Keratinocyte (primary cell): ENCODE results near the gene ABLIM1. TPM values are rescaled to one million over a fixed set of nuclear protein-coding genes. Genes with fewer than 3 reads are reported as not detected.
A peak's percentile ranks its signal among the peaks of the same experiment; 100 is the strongest.
"Not testable (repeated sequence)": the region's sequence is repeated elsewhere in the genome, so short reads cannot be mapped to it uniquely, and the experiment has no call there.

Experiments
- DNase-seq: peaks from one replicate; pipeline ENCODE4 v3.0.0-alpha.2; 2011; ENCODE audit warnings: low read depth, missing footprints, low spot score
- FAIRE-seq: peaks from 2 replicates; lab custom pipeline; 2011; peaks lifted over from hg19 to GRCh38; lab: Jason Lieb, UNC
- H2AFZ ChIP-seq: 2 replicates; pipeline ENCODE4 v1.6.0; 2012; ENCODE audit warnings: low read length, control low read depth, inconsistent platforms; ENCODE audit not compliant: control insufficient read depth
- H3K27ac ChIP-seq: 2 replicates; pipeline ENCODE4 v1.5.1; 2011; ENCODE audit warnings: low read length; ENCODE audit not compliant: control insufficient read depth, insufficient read depth
- H3K27me3 ChIP-seq: 3 replicates; pipeline ENCODE4 v1.6.0; 2011; ENCODE audit warnings: low read length; ENCODE audit not compliant: control insufficient read depth, insufficient read depth; ENCODE audit errors: extremely low read depth
- H3K36me3 ChIP-seq, 2 experiments: 2 replicates in 1 of 2; 3 replicates in 1 of 2; pipeline ENCODE4 v1.5.1; 2011; ENCODE audit warnings: low read length in 2 of 2, mild to moderate bottlenecking in 1 of 2; ENCODE audit not compliant: control insufficient read depth in 2 of 2, insufficient read depth in 2 of 2; ENCODE audit errors: extremely low read depth in 1 of 2
- H3K4me1 ChIP-seq: 3 replicates; pipeline ENCODE4 v1.5.1; 2011; ENCODE audit warnings: low read length; ENCODE audit not compliant: control insufficient read depth, insufficient read depth; ENCODE audit errors: extremely low read depth
- H3K4me2 ChIP-seq: 3 replicates; pipeline ENCODE4 v1.6.0; 2011; ENCODE audit warnings: low read depth, low read length; ENCODE audit not compliant: control insufficient read depth, insufficient read depth; ENCODE audit errors: extremely low read depth
- H3K4me3 ChIP-seq, 3 experiments: fragments of 200-600 bp in 1 of 3; sonication (generic) in 1 of 3; 2 replicates in 2 of 3; 3 replicates in 1 of 3; pipeline ENCODE4 v1.5.1; 2011 to 2016; ENCODE audit warnings: low read length in 3 of 3, mild to moderate bottlenecking in 3 of 3, control low read depth in 2 of 3, inconsistent platforms in 1 of 3, low read depth in 1 of 3, mixed read lengths in 1 of 3, mixed run types in 1 of 3, moderate library complexity in 1 of 3; ENCODE audit not compliant: control insufficient read depth in 2 of 3, insufficient read depth in 2 of 3; ENCODE audit errors: extremely low read depth in 1 of 3
- H3K79me2 ChIP-seq: 2 replicates; pipeline ENCODE4 v1.6.0; 2012; ENCODE audit warnings: low read length; ENCODE audit not compliant: control insufficient read depth, insufficient read depth
- H3K9ac ChIP-seq: 3 replicates; pipeline ENCODE4 v1.6.0; 2011; ENCODE audit warnings: low read length; ENCODE audit not compliant: control insufficient read depth, insufficient read depth; ENCODE audit errors: extremely low read depth
- H3K9me1 ChIP-seq: 3 replicates; pipeline ENCODE4 v1.6.0; 2011; ENCODE audit warnings: low read length; ENCODE audit not compliant: control insufficient read depth, insufficient read depth; ENCODE audit errors: extremely low read depth
- H3K9me3 ChIP-seq: 2 replicates; pipeline ENCODE4 v1.5.1; 2012; ENCODE audit warnings: low read depth, low read length; ENCODE audit not compliant: control insufficient read depth
- H4K20me1 ChIP-seq: 3 replicates; pipeline ENCODE4 v1.6.0; 2011; ENCODE audit warnings: low read length; ENCODE audit not compliant: control insufficient read depth, insufficient read depth; ENCODE audit errors: extremely low read depth
- CTCF ChIP-seq, 3 experiments: IDR thresholded peaks in 1 of 3; conservative IDR thresholded peaks in 1 of 3; optimal IDR thresholded peaks in 1 of 3; 2 replicates in 2 of 3; 3 replicates in 1 of 3; pipeline versions ENCODE3 to v1.5.1; 2011; ENCODE audit warnings: low read length in 3 of 3, mild to moderate bottlenecking in 3 of 3, moderate library complexity in 2 of 3, control low read depth in 1 of 3, inconsistent platforms in 1 of 3; ENCODE audit not compliant: insufficient read depth in 2 of 3; ENCODE audit errors: extremely low read depth in 1 of 3
- EZH2 ChIP-seq: IDR thresholded peaks from one replicate; pipeline ENCODE4 v1.6.1; 2012; ENCODE audit warnings: inconsistent platforms, mild to moderate bottlenecking, low read length, moderate library complexity
- dilution Hi-C: fragments of 300-500 bp; cut with MboI; formaldehyde crosslinking; loops from one replicate; pipeline ENCODE4 v1.7.0; 2020; ENCODE audit warnings: low sequenced_read_pairs; ENCODE audit not compliant: extremely low pct_ligation_motif_present
- polyA plus RNA-seq, 5 experiments: library from polyadenylated mRNA; depleted of rRNA in 3 of 5; stranded (reverse) in 3 of 5; stranded (forward) in 1 of 5; unstranded in 1 of 5; fragments of >200 nt; gene quantifications; 1 replicate in 1 of 5; 2 replicates in 3 of 5; 3 replicates in 1 of 5; pipeline versions ENCODE4 v1.2.1 to v1.2.3, GENCODE V29; 2011 to 2012; ENCODE audit warnings: missing spikeins in 2 of 5, low read depth in 1 of 5, low replicate concordance in 1 of 5

ABLIM1 gene
- polyA plus RNA-seq, 1 donor (not counting 4 experiments of a cell fraction or from before 2014, with no cell fraction given): 55.2 TPM

GRCh38 chr10:114698271-114699061 is 40.4 kb upstream of the ABLIM1 start:
- Histone ChIP-seq H3K4me1 (peaks cover 8% of the 10 kb centered on the region), H3K79me2 (no peaks in the 10 kb centered on the region), H3K4me3 (no peak overlapping the region), H3K9me1 (no peaks in the 10 kb centered on the region), H3K27ac (no peak overlapping the region), H4K20me1 (no peaks in the 10 kb centered on the region), H3K27me3 (no peaks in the 10 kb centered on the region), H3K4me2 (no peak overlapping the region), H2AFZ (no peak overlapping the region), H3K9me3 (no peaks in the 10 kb centered on the region), H3K36me3 (no peaks in the 10 kb centered on the region), H3K9ac (no peak overlapping the region)
- dilution Hi-C loops: loop anchor here (10.0 kb wide), 1 partner anchor 144 kb away; no protein-coding TSS in a partner anchor
- no peak for TF ChIP-seq EZH2
- no peak for TF ChIP-seq CTCF (optimal IDR thresholded peaks at IDR 0.05 in 1 of 3, IDR thresholded peaks at IDR 0.05 in 1 of 3, conservative IDR thresholded peaks at IDR 0.05 in 1 of 3; ENCODE audit: extremely low read depth in 1 of 3, insufficient read depth in 2 of 3, low read length in 3 of 3)
- FAIRE-seq (no peak), DNase-seq (no peak)

- Histone ChIP-seq H3K9me1 (no peaks in the 10 kb centered on the region), H3K4me1 (peaks cover 8% of the 10 kb centered on the region), H3K79me2 (no peaks in the 10 kb centered on the region), H3K27me3 (no peaks in the 10 kb centered on the region), H3K4me2 (peak overlapping the region; percentile 49), H3K27ac (no peak overlapping the region), H3K9ac (no peak overlapping the region), H4K20me1 (no peaks in the 10 kb centered on the region), H3K4me3 (no peak overlapping the region), H3K36me3 (no peaks in the 10 kb centered on the region), H3K9me3 (no peaks in the 10 kb centered on the region), H2AFZ (no peak overlapping the region)
- TF ChIP-seq CTCF (optimal IDR thresholded peaks at IDR 0.05 in 1 of 3, IDR thresholded peaks at IDR 0.05 in 1 of 3, conservative IDR thresholded peaks at IDR 0.05 in 1 of 3; ENCODE audit: extremely low read depth in 1 of 3, insufficient read depth in 2 of 3, low read length in 3 of 3): no peak
- dilution Hi-C loops: loop anchor here (10.0 kb wide), 1 partner anchor 142 kb away; no protein-coding TSS in a partner anchor
- DNase-seq (peak; percentile 53), FAIRE-seq (peak; percentile 55)
These were observed 39.1 kb upstream of the ABLIM1 start for GRCh38 chr10:114697061-114697598.

- DNase-seq, H3K79me2 ChIP-seq, H4K20me1 ChIP-seq, H3K9me3 ChIP-seq, H3K9ac ChIP-seq, H2AFZ ChIP-seq, H3K27ac ChIP-seq, H3K36me3 ChIP-seq, H3K4me2 ChIP-seq, FAIRE-seq, H3K27me3 ChIP-seq, H3K4me3 ChIP-seq, H3K9me1 ChIP-seq: not testable (repeated sequence)
- dilution Hi-C loops: loop anchor here (10.0 kb wide), 1 partner anchor 142 kb away; no protein-coding TSS in a partner anchor
- peaks cover 14% of the 10 kb centered on the region for H3K4me1 ChIP-seq
These were observed 38.2 kb upstream of the ABLIM1 start for GRCh38 chr10:114696301-114696700.
